HepG2 (cell line): ENCODE data around the gene COBL.

Source experiments
- BHLHE40 ChIP-seq: IDR thresholded peaks from 2 replicates; pipeline ENCODE4 v1.6.1; 2011; ENCODE audit warnings: low read length, improper control_type of control experiment
- NFE2L1 ChIP-seq: sonication (generic); formaldehyde crosslinking; IDR thresholded peaks from 2 replicates; pipeline ENCODE4 v1.4.0; 2020; ENCODE audit warnings: missing genetic modification reagents, mild to moderate bottlenecking, borderline replicate concordance
- TP53 ChIP-seq: sonication (generic); formaldehyde crosslinking; conservative IDR thresholded peaks from 2 replicates; pipeline ENCODE4 v1.4.0; 2020; ENCODE audit warnings: missing genetic modification reagents
- TF ChIP-seq, protein P1 (sequence below): sonication (generic); formaldehyde crosslinking; IDR thresholded peaks from 2 replicates; pipeline ENCODE4 v1.4.0; 2020; ENCODE audit warnings: missing genetic modification reagents

DNA sequence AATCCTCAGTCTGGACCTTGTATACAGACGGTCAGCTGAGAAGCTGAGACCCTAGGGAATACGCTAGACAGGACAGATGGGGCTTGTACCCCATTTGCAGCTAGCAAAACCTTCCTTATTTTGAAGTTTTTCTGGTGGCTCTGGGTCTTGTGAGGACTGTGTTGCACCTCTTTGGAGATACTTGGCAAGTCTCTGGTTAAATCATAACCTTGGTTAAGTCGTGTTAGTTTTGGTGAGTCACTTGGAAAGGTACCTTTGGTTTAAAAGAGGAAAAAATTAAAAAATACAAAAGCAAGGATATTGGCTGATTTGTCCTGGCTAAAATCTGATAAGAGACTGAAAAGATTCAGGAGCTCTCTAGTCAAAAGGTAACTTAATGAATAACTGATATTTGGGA lies 140.6 kb downstream of the COBL start:
- TF ChIP-seq BHLHE40 (no peak), TP53 (CRISPR knock-in tag) (no peak), NFE2L1 (CRISPR knock-in tag) (no peak)
- TF ChIP-seq, protein P1, sequence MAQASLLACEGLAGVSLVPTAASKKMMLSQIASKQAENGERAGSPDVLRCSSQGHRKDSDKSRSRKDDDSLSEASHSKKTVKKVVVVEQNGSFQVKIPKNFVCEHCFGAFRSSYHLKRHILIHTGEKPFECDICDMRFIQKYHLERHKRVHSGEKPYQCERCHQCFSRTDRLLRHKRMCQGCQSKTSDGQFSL (CRISPR knock-in tag), result no peak
